ENCODE measurements around the gene CNBD2. TPM values are rescaled to one million over a fixed set of nuclear protein-coding genes. Genes with fewer than 3 reads are reported as not detected.

The CNBD2 gene
- total and polyA plus RNA-seq, 2 donors from 2014 or later, result 7.4 to 11.4 TPM

- Histone ChIP-seq H3K9ac (ENCODE audit: low read length in 3 of 3) (peak overlapping the region in 2 of 3 donors; percentile 18 to 78), H3K36me3 (ENCODE audit: control insufficient read depth in 2 of 3, insufficient read depth in 3 of 3, low read length in 3 of 3) (no peaks in the 10 kb centered on the region), H3K9me3 (ENCODE audit: control insufficient read depth in 2 of 3, insufficient read depth in 1 of 3, low read length in 3 of 3) (no peaks in the 10 kb centered on the region), H3K27ac (ENCODE audit: low read depth in 2 of 2, low read length in 2 of 2) (peak overlapping the region; percentile 92 to 99), H3K4me1 (ENCODE audit: control insufficient read depth in 2 of 3, insufficient read depth in 2 of 3, low read depth in 1 of 3, low read length in 3 of 3) (peaks cover 0 to 12% (median 4%) of the 10 kb centered on the region in 3 donors), H3K27me3 (ENCODE audit: control insufficient read depth, insufficient read depth, low read length) (no peaks in the 10 kb centered on the region), H3K4me3 (ENCODE audit: low read length in 3 of 3) (peak overlapping the region; percentile 36 to 70 (median 41))
- intact Hi-C loops (cut with DNase I), result no loop called here
- DNase-seq (no peak), FAIRE-seq (no peak)
- TF ChIP-seq CTCF (IDR thresholded peaks at IDR 0.05; ENCODE audit: borderline replicate concordance, extremely low read depth, insufficient read depth), result no peak
Measured at GRCh38 chr20:36063916-36064657, 95.7 kb downstream of the CNBD2 start.

GRCh38 chr20:36064658-36065426 lies 96.5 kb downstream of the CNBD2 start:
- peak overlapping the region in 2 of 3 donors; percentile 41 to 78 for H3K9ac ChIP-seq (ENCODE audit: low read length in 3 of 3)

GRCh38 chr20:36065427-36065998 lies 97.1 kb downstream of the CNBD2 start:
- peak overlapping the region in 2 of 3 donors; percentile 41 to 75 for H3K9ac ChIP-seq (ENCODE audit: low read length in 3 of 3)
- peak overlapping the region in 2 of 3 donors; percentile 49 to 70 for H3K4me3 ChIP-seq (ENCODE audit: low read length in 3 of 3)
- DNase-seq, result peak in 1 of 5 donors; percentile 58
- H3K9me3 ChIP-seq (ENCODE audit: control insufficient read depth in 2 of 3, insufficient read depth in 1 of 3, low read length in 3 of 3), result no peaks in the 10 kb centered on the region
- FAIRE-seq, result no peak
- peak overlapping the region; percentile 92 to 99 for H3K27ac ChIP-seq (ENCODE audit: low read depth in 2 of 2, low read length in 2 of 2)
- TF ChIP-seq CTCF (IDR thresholded peaks at IDR 0.05; ENCODE audit: borderline replicate concordance, extremely low read depth, insufficient read depth), result no peak
- H3K36me3 ChIP-seq (ENCODE audit: control insufficient read depth in 2 of 3, insufficient read depth in 3 of 3, low read length in 3 of 3), result no peaks in the 10 kb centered on the region
- H3K27me3 ChIP-seq (ENCODE audit: control insufficient read depth, insufficient read depth, low read length), result no peaks in the 10 kb centered on the region
- intact Hi-C loops (cut with DNase I), result no loop called here
- H3K4me1 ChIP-seq (ENCODE audit: control insufficient read depth in 2 of 3, insufficient read depth in 2 of 3, low read depth in 1 of 3, low read length in 3 of 3), result peaks cover 0 to 12% (median 4%) of the 10 kb centered on the region in 3 donors

More at GRCh38 chr20:36064658-36065426, 96.5 kb downstream of the CNBD2 start:
- DNase-seq (peak; percentile 95 to 99 (median 96)), FAIRE-seq (peak; percentile 13)
- no peaks in the 10 kb centered on the region for H3K27me3 ChIP-seq (ENCODE audit: control insufficient read depth, insufficient read depth, low read length)
- peak overlapping the region; percentile 92 to 99 for H3K27ac ChIP-seq (ENCODE audit: low read depth in 2 of 2, low read length in 2 of 2)
- intact Hi-C loops (cut with DNase I), result no loop called here
- peaks cover 0 to 12% (median 4%) of the 10 kb centered on the region in 3 donors for H3K4me1 ChIP-seq (ENCODE audit: control insufficient read depth in 2 of 3, insufficient read depth in 2 of 3, low read depth in 1 of 3, low read length in 3 of 3)
- H3K4me3 ChIP-seq (ENCODE audit: low read length in 3 of 3), result peak overlapping the region; percentile 49 to 70 (median 68)
- no peaks in the 10 kb centered on the region for H3K9me3 ChIP-seq (ENCODE audit: control insufficient read depth in 2 of 3, insufficient read depth in 1 of 3, low read length in 3 of 3)
- no peaks in the 10 kb centered on the region for H3K36me3 ChIP-seq (ENCODE audit: control insufficient read depth in 2 of 3, insufficient read depth in 3 of 3, low read length in 3 of 3)
- peak; percentile 23 for TF ChIP-seq CTCF (IDR thresholded peaks at IDR 0.05; ENCODE audit: borderline replicate concordance, extremely low read depth, insufficient read depth)
